Panc1 (cell line): ENCODE results near the gene CCBE1. TPM values are rescaled to one million over a fixed set of nuclear protein-coding genes. Genes with fewer than 3 reads are reported as not detected.

ENCODE experiments used
- ATAC-seq: fragments of 200-7000 bp; cut with Tn5 transposase; 2 replicates; pipeline ENCODE4 v1.9.1; 2020; ENCODE audit warnings: mild to moderate bottlenecking, moderate library complexity
- BruUV-seq: library from RNA; stranded (reverse); fragments of 400-500 nt; replicated peaks from 2 replicates; lab custom pipeline; 2021; lab: Mats Ljungman, UMichigan
- CTCF ChIA-PET: fragments of 300-600 bp; sonication (Branson Sonifier 250); formaldehyde crosslinking; loops from one replicate; lab custom pipeline; 2022; ENCODE audit warnings: antibody characterized with exemption; lab: Charles Lee
- POLR2A ChIA-PET: fragments of 300-600 bp; sonication (Branson Sonifier 250); formaldehyde crosslinking; loops from one replicate; lab custom pipeline; 2022; ENCODE audit warnings: antibody characterized with exemption; lab: Charles Lee
- DNase-seq: peaks from one replicate; pipeline ENCODE4 v3.0.0-alpha.2; 2010; ENCODE audit warnings: low read depth, low spot score
- H3K27ac ChIP-seq: 2 replicates; pipeline ENCODE4 v1.5.1; 2011; ENCODE audit warnings: mild to moderate bottlenecking, low read length, inconsistent platforms
- H3K27me3 ChIP-seq: fragments of 200-500 bp; sonication (Bioruptor generic); 2 replicates; pipeline ENCODE4 v1.6.0; 2014; ENCODE audit warnings: low read length, inconsistent platforms; ENCODE audit not compliant: control insufficient read depth, insufficient read depth
- H3K36me3 ChIP-seq: fragments of 200-500 bp; sonication (Bioruptor generic); 2 replicates; pipeline ENCODE4 v1.5.1; 2014; ENCODE audit warnings: inconsistent platforms, mild to moderate bottlenecking, low read length, moderate library complexity; ENCODE audit not compliant: control insufficient read depth, insufficient read depth
- H3K4me1 ChIP-seq: 2 replicates; pipeline ENCODE4 v1.5.1; 2011; ENCODE audit warnings: inconsistent platforms, mild to moderate bottlenecking, low read length, moderate library complexity; ENCODE audit not compliant: control insufficient read depth, insufficient read depth
- H3K4me3 ChIP-seq, 2 experiments: 2 replicates each; pipeline ENCODE4 v1.5.1; 2011 to 2012; ENCODE audit warnings: low read depth in 2 of 2, low read length in 2 of 2, mild to moderate bottlenecking in 2 of 2, inconsistent platforms in 1 of 2, moderate library complexity in 1 of 2
- H3K9me3 ChIP-seq: fragments of 200-500 bp; sonication (Bioruptor generic); 2 replicates; pipeline ENCODE4 v1.5.1; 2014; ENCODE audit warnings: low read depth, mild to moderate bottlenecking, inconsistent platforms, low read length, moderate library complexity; ENCODE audit not compliant: control insufficient read depth, insufficient read depth
- POLR2AphosphoS5 ChIP-seq: IDR thresholded peaks from 2 replicates; pipeline ENCODE4 v1.6.1; 2012; ENCODE audit warnings: mild to moderate bottlenecking, low read depth, low read length, moderate library complexity
- SIN3A ChIP-seq: IDR thresholded peaks from 2 replicates; pipeline ENCODE4 v1.6.1; 2012; ENCODE audit warnings: low read depth, mild to moderate bottlenecking, low read length, moderate library complexity, borderline replicate concordance; ENCODE audit not compliant: insufficient read depth
- TCF7L2 ChIP-seq: IDR thresholded peaks from 2 replicates; pipeline ENCODE4 v1.6.1; 2011; ENCODE audit warnings: mild to moderate bottlenecking, low read depth, low read length, inconsistent platforms
- in situ Hi-C: cut with HindIII; loops from 2 replicates; pipeline ENCODE4 v1.10.0; 2016; ENCODE audit warnings: low sequenced_read_pairs, low pct_unique_long_range_greater_than_20kb
- intact Hi-C: fragments of 100-400 bp; cut with micrococcal nuclease; formaldehyde crosslinking; loops from one replicate; pipeline ENCODE4 v1.10.0; 2022; ENCODE audit not compliant: unreplicated experiment
- total RNA-seq: library from RNA; stranded (reverse); gene quantifications from one replicate; pipeline ENCODE4 v1.2.1, GENCODE V29; 2021; ENCODE audit not compliant: unreplicated experiment
- TF ChIP-seq, protein P1 (sequence below), 2 experiments: IDR thresholded peaks; 2 replicates each; pipeline ENCODE4 v1.6.1; 2011 to 2012; ENCODE audit warnings: low read depth in 2 of 2, control low read depth in 1 of 2, low read length in 1 of 2, mild to moderate bottlenecking in 1 of 2, moderate library complexity in 1 of 2; ENCODE audit not compliant: insufficient read depth in 1 of 2
- TF ChIP-seq, protein P2 (sequence below): fragments of 450-650 bp; IDR thresholded peaks from 2 replicates; pipeline ENCODE4 v1.5.1; 2017; ENCODE audit warnings: mild to moderate bottlenecking

The CCBE1 gene
- total RNA-seq, 1 experiment from 2014 or later, result 0.13 TPM

DNA sequence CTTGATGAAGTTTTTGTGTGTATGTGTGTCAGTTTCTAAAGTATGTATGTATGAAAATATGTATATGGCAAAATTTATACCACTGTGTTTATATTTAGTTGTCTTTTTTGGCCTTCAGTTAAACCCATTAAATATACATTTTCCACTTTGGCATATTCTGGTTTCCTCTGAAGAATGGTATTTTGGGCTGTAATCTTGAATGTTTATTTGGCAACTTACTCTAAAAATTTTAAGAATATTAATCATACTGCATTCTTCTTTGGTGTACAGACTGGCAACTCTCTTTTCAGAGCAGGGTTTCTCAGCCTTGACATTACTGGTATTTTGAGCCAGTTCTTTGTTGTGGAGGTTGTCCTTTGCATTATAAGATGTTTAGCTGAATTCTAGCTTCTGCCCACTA lies 27.9 kb upstream of the CCBE1 start:
- ChIA-PET CTCF (no interaction called here), POLR2A (no interaction called here)
- Histone ChIP-seq H3K27ac (no peak overlapping the region), H3K4me3 (no peak overlapping the region), H3K4me1 (no peaks in the 10 kb centered on the region), H3K36me3 (no peaks in the 10 kb centered on the region), H3K9me3 (no peaks in the 10 kb centered on the region), H3K27me3 (no peaks in the 10 kb centered on the region)
- in situ Hi-C loops, result no loop called here
- DNase-seq, result no peak
- no TSS peak for BruUV-seq
- TF ChIP-seq, protein P1, sequence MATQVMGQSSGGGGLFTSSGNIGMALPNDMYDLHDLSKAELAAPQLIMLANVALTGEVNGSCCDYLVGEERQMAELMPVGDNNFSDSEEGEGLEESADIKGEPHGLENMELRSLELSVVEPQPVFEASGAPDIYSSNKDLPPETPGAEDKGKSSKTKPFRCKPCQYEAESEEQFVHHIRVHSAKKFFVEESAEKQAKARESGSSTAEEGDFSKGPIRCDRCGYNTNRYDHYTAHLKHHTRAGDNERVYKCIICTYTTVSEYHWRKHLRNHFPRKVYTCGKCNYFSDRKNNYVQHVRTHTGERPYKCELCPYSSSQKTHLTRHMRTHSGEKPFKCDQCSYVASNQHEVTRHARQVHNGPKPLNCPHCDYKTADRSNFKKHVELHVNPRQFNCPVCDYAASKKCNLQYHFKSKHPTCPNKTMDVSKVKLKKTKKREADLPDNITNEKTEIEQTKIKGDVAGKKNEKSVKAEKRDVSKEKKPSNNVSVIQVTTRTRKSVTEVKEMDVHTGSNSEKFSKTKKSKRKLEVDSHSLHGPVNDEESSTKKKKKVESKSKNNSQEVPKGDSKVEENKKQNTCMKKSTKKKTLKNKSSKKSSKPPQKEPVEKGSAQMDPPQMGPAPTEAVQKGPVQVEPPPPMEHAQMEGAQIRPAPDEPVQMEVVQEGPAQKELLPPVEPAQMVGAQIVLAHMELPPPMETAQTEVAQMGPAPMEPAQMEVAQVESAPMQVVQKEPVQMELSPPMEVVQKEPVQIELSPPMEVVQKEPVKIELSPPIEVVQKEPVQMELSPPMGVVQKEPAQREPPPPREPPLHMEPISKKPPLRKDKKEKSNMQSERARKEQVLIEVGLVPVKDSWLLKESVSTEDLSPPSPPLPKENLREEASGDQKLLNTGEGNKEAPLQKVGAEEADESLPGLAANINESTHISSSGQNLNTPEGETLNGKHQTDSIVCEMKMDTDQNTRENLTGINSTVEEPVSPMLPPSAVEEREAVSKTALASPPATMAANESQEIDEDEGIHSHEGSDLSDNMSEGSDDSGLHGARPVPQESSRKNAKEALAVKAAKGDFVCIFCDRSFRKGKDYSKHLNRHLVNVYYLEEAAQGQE (IDR thresholded peaks at IDR 0.05; ENCODE audit: insufficient read depth in 1 of 2, low read depth in 2 of 2, low read length in 1 of 2), result no peak
- TF ChIP-seq SIN3A (no peak), TCF7L2 (no peak), POLR2AphosphoS5 (no peak)
- TF ChIP-seq, protein P2, sequence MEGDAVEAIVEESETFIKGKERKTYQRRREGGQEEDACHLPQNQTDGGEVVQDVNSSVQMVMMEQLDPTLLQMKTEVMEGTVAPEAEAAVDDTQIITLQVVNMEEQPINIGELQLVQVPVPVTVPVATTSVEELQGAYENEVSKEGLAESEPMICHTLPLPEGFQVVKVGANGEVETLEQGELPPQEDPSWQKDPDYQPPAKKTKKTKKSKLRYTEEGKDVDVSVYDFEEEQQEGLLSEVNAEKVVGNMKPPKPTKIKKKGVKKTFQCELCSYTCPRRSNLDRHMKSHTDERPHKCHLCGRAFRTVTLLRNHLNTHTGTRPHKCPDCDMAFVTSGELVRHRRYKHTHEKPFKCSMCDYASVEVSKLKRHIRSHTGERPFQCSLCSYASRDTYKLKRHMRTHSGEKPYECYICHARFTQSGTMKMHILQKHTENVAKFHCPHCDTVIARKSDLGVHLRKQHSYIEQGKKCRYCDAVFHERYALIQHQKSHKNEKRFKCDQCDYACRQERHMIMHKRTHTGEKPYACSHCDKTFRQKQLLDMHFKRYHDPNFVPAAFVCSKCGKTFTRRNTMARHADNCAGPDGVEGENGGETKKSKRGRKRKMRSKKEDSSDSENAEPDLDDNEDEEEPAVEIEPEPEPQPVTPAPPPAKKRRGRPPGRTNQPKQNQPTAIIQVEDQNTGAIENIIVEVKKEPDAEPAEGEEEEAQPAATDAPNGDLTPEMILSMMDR, result no peak
- intact Hi-C loops, result no loop called here
- no peak for ATAC-seq

DNA sequence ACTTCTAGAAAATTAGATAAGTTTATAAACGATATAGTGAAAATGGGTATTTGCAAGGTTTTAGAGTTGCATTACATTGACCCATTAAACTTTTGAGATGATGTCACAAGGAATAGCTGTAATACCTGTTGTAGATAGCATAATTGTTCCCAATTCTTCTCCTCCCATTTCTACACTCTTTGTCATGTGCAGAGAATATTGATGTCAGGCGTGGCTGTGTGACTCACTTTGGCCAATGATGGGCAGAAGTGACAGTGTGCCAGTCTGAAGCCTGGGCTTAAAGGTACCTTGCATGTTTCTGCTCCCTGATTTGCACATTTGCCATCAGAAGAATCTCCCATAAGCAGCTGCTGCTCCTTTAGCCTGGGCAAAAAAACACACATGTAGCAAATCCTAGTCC lies 26.9 kb upstream of the CCBE1 start:
- in situ Hi-C loops, result no loop called here
- CTCF ChIA-PET, result no interaction called here

More for the DNA sequence above, 26.9 kb upstream of the CCBE1 start:
- no peak overlapping the region for H3K27ac ChIP-seq
- TF ChIP-seq, protein P1 (IDR thresholded peaks at IDR 0.05; ENCODE audit: insufficient read depth in 1 of 2, low read depth in 2 of 2, low read length in 1 of 2), result no peak
- TF ChIP-seq SIN3A, result no peak
- TF ChIP-seq, protein P2, result no peak
- TF ChIP-seq TCF7L2, result no peak
- no peak for TF ChIP-seq POLR2AphosphoS5
- no peaks in the 10 kb centered on the region for H3K4me1 ChIP-seq
- DNase-seq (no peak), ATAC-seq (no peak)
- no peak overlapping the region for H3K4me3 ChIP-seq
- H3K27me3 ChIP-seq, result no peaks in the 10 kb centered on the region
- H3K9me3 ChIP-seq, result no peaks in the 10 kb centered on the region
- H3K36me3 ChIP-seq, result no peaks in the 10 kb centered on the region
- POLR2A ChIA-PET, result no interaction called here
- BruUV-seq, result no TSS peak
- intact Hi-C loops, result no loop called here
